ENCODE results near the gene TUBG2.
"Not testable (repeated sequence)": the region's sequence is repeated elsewhere in the genome, so short reads cannot be mapped to it uniquely, and the experiment has no call there.

TUBG2 gene

GRCh38 chr17:42660692-42661345 lies 1.7 kb downstream of the TUBG2 start:
- Histone ChIP-seq H3K4me1 (ENCODE audit: low read depth, poor library complexity, severe bottlenecking) (peaks cover 49% of the 10 kb centered on the region), H2AFZ (ENCODE audit: low read depth) (no peak overlapping the region), H3K27ac (no peak overlapping the region), H3K36me3 (ENCODE audit: insufficient read depth) (no peaks in the 10 kb centered on the region), H3K4me3 (IDR thresholded peaks at IDR 0.05; ENCODE audit: insufficient read depth, low read depth, low read length) (no peak overlapping the region), H3K9ac (no peak overlapping the region), H4K20me1 (ENCODE audit: insufficient read depth) (no peaks in the 10 kb centered on the region), H3K27me3 (ENCODE audit: insufficient read depth, low read depth) (no peaks in the 10 kb centered on the region), H3K4me2 (peak overlapping the region; percentile 2), H3K79me2 (ENCODE audit: insufficient read depth, low read depth) (no peaks in the 10 kb centered on the region)
- TF ChIP-seq CTCF (conservative IDR thresholded peaks at IDR 0.05; ENCODE audit: low read depth, low read length) = no peak

DNA sequence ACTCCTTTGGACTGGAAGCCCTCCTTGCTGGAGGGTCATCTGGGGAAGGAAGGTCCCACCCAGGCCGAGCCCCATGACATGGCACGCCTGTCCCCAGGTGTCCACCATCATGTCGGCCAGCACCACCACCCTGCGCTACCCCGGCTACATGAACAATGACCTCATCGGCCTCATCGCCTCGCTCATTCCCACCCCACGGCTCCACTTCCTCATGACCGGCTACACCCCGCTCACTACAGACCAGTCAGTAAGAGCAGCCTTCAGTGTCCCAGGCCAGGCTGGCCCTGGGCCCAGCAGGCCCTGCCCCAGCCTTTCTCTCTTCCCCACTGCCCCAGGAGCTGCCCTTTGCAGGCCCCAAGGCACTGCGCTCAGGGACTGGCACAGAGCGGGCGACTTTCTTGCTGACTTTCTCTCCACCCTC lies 6.5 kb downstream of the TUBG2 start:
- Histone ChIP-seq H3K36me3 (ENCODE audit: insufficient read depth) (no peaks in the 10 kb centered on the region; the same call in 1 of the 2 replicates), H3K79me2 (ENCODE audit: insufficient read depth, low read depth) (no peaks in the 10 kb centered on the region), H3K4me3 (IDR thresholded peaks at IDR 0.05; ENCODE audit: insufficient read depth, low read depth, low read length) (no peak overlapping the region), H4K20me1 (ENCODE audit: insufficient read depth) (no peaks in the 10 kb centered on the region), H3K4me2 (no peak overlapping the region), H2AFZ (ENCODE audit: low read depth) (no peak overlapping the region), H3K9ac (no peak overlapping the region), H3K27ac (no peak overlapping the region), H3K4me1 (ENCODE audit: low read depth, poor library complexity, severe bottlenecking) (peaks cover 28% of the 10 kb centered on the region), H3K27me3 (ENCODE audit: insufficient read depth, low read depth) (no peaks in the 10 kb centered on the region)
- TF ChIP-seq CTCF (conservative IDR thresholded peaks at IDR 0.05; ENCODE audit: low read depth, low read length) = no peak

- H3K79me2 ChIP-seq (ENCODE audit: insufficient read depth, low read depth); H3K4me2 ChIP-seq; H3K9ac ChIP-seq; H2AFZ ChIP-seq (ENCODE audit: low read depth); H3K4me3 ChIP-seq (IDR thresholded peaks at IDR 0.05; ENCODE audit: insufficient read depth, low read depth, low read length); H4K20me1 ChIP-seq (ENCODE audit: insufficient read depth); H3K27me3 ChIP-seq (ENCODE audit: insufficient read depth, low read depth); H3K27ac ChIP-seq; H3K36me3 ChIP-seq (ENCODE audit: insufficient read depth): not testable (repeated sequence)
- H3K4me1 ChIP-seq (ENCODE audit: low read depth, poor library complexity, severe bottlenecking) = peaks cover 22% of the 10 kb centered on the region
Measured at GRCh38 chr17:42666126-42666525, 7.0 kb downstream of the TUBG2 start.

GRCh38 chr17:42667088-42667951 lies 8.2 kb downstream of the TUBG2 start:
- Histone ChIP-seq H3K9ac (no peak overlapping the region), H3K79me2 (ENCODE audit: insufficient read depth, low read depth) (peaks cover 16% of the 10 kb centered on the region; the same call in 1 of the 2 replicates), H3K4me1 (ENCODE audit: low read depth, poor library complexity, severe bottlenecking) (peaks cover 16% of the 10 kb centered on the region), H3K36me3 (ENCODE audit: insufficient read depth) (no peaks in the 10 kb centered on the region; the same call in 1 of the 2 replicates), H4K20me1 (ENCODE audit: insufficient read depth) (no peaks in the 10 kb centered on the region), H3K4me3 (IDR thresholded peaks at IDR 0.05; ENCODE audit: insufficient read depth, low read depth, low read length) (no peak overlapping the region), H3K27me3 (ENCODE audit: insufficient read depth, low read depth) (no peaks in the 10 kb centered on the region), H3K27ac (peak overlapping the region; percentile 18; the same call in 1 of the 2 replicates), H3K4me2 (no peak overlapping the region), H2AFZ (ENCODE audit: low read depth) (no peak overlapping the region)
- no peak for TF ChIP-seq CTCF (conservative IDR thresholded peaks at IDR 0.05; ENCODE audit: low read depth, low read length)

DNA sequence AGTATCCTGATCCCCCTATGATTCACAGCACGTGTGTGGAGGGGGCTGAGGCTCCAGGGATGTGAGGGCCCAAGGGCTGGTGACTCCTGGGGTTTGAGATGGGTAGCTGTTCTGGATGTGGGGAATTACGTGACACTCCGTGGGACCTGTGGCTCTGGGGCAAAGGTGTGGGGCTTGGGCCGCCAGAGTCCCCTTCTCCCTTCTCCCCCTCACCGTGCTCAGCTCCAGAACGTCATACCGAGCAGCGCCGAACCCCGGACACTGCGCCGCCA lies 10.6 kb downstream of the TUBG2 start:
- Histone ChIP-seq H3K27ac (no peak overlapping the region), H4K20me1 (ENCODE audit: insufficient read depth) (no peaks in the 10 kb centered on the region)

More for the DNA sequence above, 10.6 kb downstream of the TUBG2 start:
- TF ChIP-seq CTCF (conservative IDR thresholded peaks at IDR 0.05; ENCODE audit: low read depth, low read length) = no peak
- Histone ChIP-seq H3K9ac (no peak overlapping the region), H3K27me3 (ENCODE audit: insufficient read depth, low read depth) (no peaks in the 10 kb centered on the region), H3K79me2 (ENCODE audit: insufficient read depth, low read depth) (peaks cover 36% of the 10 kb centered on the region), H3K4me3 (IDR thresholded peaks at IDR 0.05; ENCODE audit: insufficient read depth, low read depth, low read length) (no peak overlapping the region), H3K4me2 (no peak overlapping the region), H3K4me1 (ENCODE audit: low read depth, poor library complexity, severe bottlenecking) (peaks cover 24% of the 10 kb centered on the region), H2AFZ (ENCODE audit: low read depth) (no peak overlapping the region), H3K36me3 (ENCODE audit: insufficient read depth) (peaks cover 6% of the 10 kb centered on the region)

Data from KMS-11 (cell line).